Lung (tissue), 12 donors: ENCODE results near the gene POLN. TPM values are rescaled to one million over a fixed set of nuclear protein-coding genes. Genes with fewer than 3 reads are reported as not detected.
A peak's percentile ranks its signal among the peaks of the same experiment; 100 is the strongest.

ENCODE experiments used
- ATAC-seq: fragments of 200-7000 bp; cut with Tn5 transposase; one replicate; pipeline ENCODE4 v1.9.1; 2020; ENCODE audit warnings: moderate number of reproducible peaks; ENCODE audit not compliant: insufficient read depth, low FRiP score
- DNase-seq, 3 donors: peaks; one replicate each; pipeline ENCODE4 v3.0.0-alpha.2; 2013 to 2017
- H3K27ac ChIP-seq, 2 donors: one replicate each; pipeline ENCODE4 v1.5.1; 2013; ENCODE audit warnings: mild to moderate bottlenecking in 2 of 2, moderate library complexity in 2 of 2, control low read depth in 1 of 2, inconsistent platforms in 1 of 2, low read depth in 1 of 2, low read length in 1 of 2
- H3K27me3 ChIP-seq, 3 donors: one replicate each; pipeline ENCODE4 v1.5.1; 2013; ENCODE audit warnings: low read length in 2 of 3; ENCODE audit not compliant: control insufficient read depth in 3 of 3, insufficient read depth in 3 of 3
- H3K36me3 ChIP-seq, 4 donors: one replicate each; pipeline ENCODE4 v1.5.1; 2013; ENCODE audit warnings: low read length in 4 of 4, mild to moderate bottlenecking in 1 of 4, moderate library complexity in 1 of 4; ENCODE audit not compliant: control insufficient read depth in 4 of 4, insufficient read depth in 4 of 4
- H3K4me1 ChIP-seq, 5 donors: one replicate each; pipeline ENCODE4 v1.5.1; 2013; ENCODE audit warnings: low read length in 5 of 5, mild to moderate bottlenecking in 2 of 5, moderate library complexity in 1 of 5; ENCODE audit not compliant: control insufficient read depth in 5 of 5, insufficient read depth in 5 of 5
- H3K4me3 ChIP-seq: one replicate; pipeline ENCODE4 v1.5.1; 2013; ENCODE audit warnings: mild to moderate bottlenecking, control low read depth, moderate library complexity
- H3K9ac ChIP-seq, 2 donors: one replicate each; pipeline ENCODE4 v1.5.1; 2013; ENCODE audit warnings: low read length in 2 of 2, control low read depth in 1 of 2; ENCODE audit not compliant: insufficient read depth in 1 of 2
- H3K9me3 ChIP-seq, 4 donors: one replicate each; pipeline ENCODE4 v1.5.1; 2013; ENCODE audit warnings: low read length in 3 of 4, mild to moderate bottlenecking in 1 of 4, moderate library complexity in 1 of 4; ENCODE audit not compliant: control insufficient read depth in 4 of 4, insufficient read depth in 3 of 4
- WGBS, 2 donors: extraction: QIAGEN DNeasy Blood & Tissue Kit; methylation state at CpG; one replicate each; pipeline ENCODE4 v1.1.7; 2013; 5-methylcytosine and 5-hydroxymethylcytosine counted together
- polyA plus RNA-seq, 2 donors: library from polyadenylated mRNA; stranded (reverse); fragments of 200-250 nt; gene quantifications; one replicate each; pipeline ENCODE4 v1.2.1, GENCODE V29; 2013
- total RNA-seq, 2 donors: library from RNA; depleted of rRNA in 1 of 2; stranded (reverse); fragments of >200 nt in 1 of 2; gene quantifications; one replicate each; pipeline ENCODE4 v1.2.1, GENCODE V29; 2014 to 2021
- TF ChIP-seq, protein P1 (sequence below): IDR thresholded peaks from 2 replicates; pipeline ENCODE4 v1.5.1; 2012; ENCODE audit warnings: mild to moderate bottlenecking; ENCODE audit errors: control extremely low read depth, extremely low read depth
- donor health status: control.
- donor health status: control.
- donor health status: Bipolar disorder and iron deficiency.
- donor health status: healthy.
- donor health status: DM: yes; HTN: yes; CAD: no.

Gene POLN
- total and polyA plus RNA-seq, 4 donors: 0.68 to 3.7 (median 2.2) TPM

DNA sequence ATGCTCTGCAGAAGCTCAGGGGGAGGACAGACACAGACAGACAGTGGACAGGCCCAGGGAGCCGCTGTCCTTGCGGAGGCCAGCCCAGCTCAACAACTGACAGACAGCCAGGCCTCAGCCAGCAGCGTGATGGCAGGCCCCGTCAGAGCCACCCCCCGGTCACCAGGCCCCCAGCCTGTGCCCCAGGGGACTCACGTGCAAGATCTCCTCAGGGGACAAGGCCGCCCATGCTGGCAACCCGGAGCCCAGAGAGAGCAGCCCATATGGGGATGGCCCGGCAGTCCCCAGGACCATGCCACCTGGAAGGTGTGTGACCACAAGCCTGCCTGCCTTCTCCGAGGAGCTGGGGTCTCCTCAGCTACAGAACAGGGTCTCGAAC, 48.0 kb upstream of the POLN start:
- DNase-seq (peak in 1 of 3 donors; percentile 7), ATAC-seq (no peak)
- Histone ChIP-seq H3K4me1 (no peaks in the 10 kb centered on the region), H3K27me3 (no peaks in the 10 kb centered on the region), H3K27ac (no peak overlapping the region), H3K9me3 (no peaks in the 10 kb centered on the region), H3K9ac (no peak overlapping the region), H3K4me3 (no peak overlapping the region), H3K36me3 (peaks cover 0 to 2% (median 0%) of the 10 kb centered on the region in 4 donors)
- WGBS, 2 donors: 94% methylated on average over 11 of the region's 11 CpGs
- TF ChIP-seq, protein P1, sequence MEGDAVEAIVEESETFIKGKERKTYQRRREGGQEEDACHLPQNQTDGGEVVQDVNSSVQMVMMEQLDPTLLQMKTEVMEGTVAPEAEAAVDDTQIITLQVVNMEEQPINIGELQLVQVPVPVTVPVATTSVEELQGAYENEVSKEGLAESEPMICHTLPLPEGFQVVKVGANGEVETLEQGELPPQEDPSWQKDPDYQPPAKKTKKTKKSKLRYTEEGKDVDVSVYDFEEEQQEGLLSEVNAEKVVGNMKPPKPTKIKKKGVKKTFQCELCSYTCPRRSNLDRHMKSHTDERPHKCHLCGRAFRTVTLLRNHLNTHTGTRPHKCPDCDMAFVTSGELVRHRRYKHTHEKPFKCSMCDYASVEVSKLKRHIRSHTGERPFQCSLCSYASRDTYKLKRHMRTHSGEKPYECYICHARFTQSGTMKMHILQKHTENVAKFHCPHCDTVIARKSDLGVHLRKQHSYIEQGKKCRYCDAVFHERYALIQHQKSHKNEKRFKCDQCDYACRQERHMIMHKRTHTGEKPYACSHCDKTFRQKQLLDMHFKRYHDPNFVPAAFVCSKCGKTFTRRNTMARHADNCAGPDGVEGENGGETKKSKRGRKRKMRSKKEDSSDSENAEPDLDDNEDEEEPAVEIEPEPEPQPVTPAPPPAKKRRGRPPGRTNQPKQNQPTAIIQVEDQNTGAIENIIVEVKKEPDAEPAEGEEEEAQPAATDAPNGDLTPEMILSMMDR: no peak

DNA sequence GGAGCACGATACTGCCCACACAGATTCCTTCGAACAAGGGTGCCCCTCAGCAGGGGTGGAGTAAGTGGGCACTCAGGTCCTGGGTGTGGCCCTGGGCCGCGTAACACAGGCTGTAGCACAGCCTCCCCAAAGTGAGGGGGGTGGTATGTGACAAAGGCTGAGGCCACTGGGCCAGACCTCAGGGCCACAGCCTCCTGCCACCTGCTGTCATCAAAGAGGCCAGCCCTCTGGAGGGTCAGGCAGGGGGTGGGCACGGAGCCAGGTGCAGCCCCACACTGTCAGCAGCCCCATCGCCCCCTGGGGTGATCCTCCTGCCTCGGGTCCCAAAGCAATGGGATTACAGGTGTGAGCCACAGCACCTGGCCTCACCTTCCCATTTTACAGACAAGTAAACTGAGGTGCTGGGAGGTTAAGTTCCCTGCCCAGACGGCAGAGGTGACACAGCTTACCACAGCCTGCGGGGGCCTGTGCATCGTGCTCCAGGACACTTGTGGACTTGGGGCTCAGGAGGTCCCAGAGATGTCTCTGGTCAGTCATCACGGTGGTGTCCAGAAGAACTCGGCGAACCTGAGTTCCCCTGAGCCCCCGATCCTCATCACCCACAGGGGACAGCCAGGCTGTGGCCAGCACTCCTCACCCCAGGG, 47.5 kb upstream of the POLN start:
- peaks cover 0 to 2% (median 0%) of the 10 kb centered on the region in 4 donors for H3K36me3 ChIP-seq
- TF ChIP-seq, protein P1: no peak
- H3K27me3 ChIP-seq: no peaks in the 10 kb centered on the region
- ATAC-seq: no peak
- H3K4me3 ChIP-seq: no peak overlapping the region
- H3K4me1 ChIP-seq: no peaks in the 10 kb centered on the region
- no peaks in the 10 kb centered on the region for H3K9me3 ChIP-seq
- 88 to 89% methylated on average over 14 of the region's 14 CpGs for WGBS, 2 donors
- peak in 1 of 3 donors; percentile 10 for DNase-seq
- no peak overlapping the region for H3K9ac ChIP-seq
- H3K27ac ChIP-seq: no peak overlapping the region

DNA sequence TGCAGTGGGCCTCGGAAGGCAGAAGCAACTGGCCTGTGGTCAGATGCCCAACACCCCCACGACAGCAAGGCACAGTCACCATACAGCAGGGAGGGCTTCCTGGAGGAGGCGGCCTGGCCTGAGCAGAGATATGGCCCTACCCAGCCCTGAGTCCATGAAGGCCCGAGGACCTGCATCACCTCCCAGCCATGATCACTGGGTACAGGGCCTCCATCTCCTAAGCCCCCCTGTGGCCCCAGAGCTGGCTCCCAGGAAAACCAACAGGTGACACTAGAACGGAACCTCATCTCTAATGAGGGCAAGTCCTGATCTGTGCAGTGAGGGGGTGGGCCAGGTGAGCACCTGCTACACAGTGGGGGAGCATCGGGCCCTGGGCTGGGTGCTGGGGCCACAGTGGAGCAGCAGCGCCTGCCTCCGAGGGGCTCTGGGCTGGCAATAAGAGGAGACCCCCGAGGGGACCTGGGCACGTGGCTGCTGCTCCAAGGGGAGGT, 46.2 kb upstream of the POLN start:
- no peaks in the 10 kb centered on the region for H3K9me3 ChIP-seq
- no peak overlapping the region for H3K27ac ChIP-seq
- 94 to 98% methylated on average over 10 of the region's 10 CpGs for WGBS, 2 donors
- no peak overlapping the region for H3K9ac ChIP-seq
- no peaks in the 10 kb centered on the region for H3K4me1 ChIP-seq
- no peaks in the 10 kb centered on the region for H3K27me3 ChIP-seq
- H3K36me3 ChIP-seq: peaks cover 0 to 2% (median 0%) of the 10 kb centered on the region in 4 donors
- no peak for ATAC-seq
- no peak overlapping the region for H3K4me3 ChIP-seq
- TF ChIP-seq, protein P1: no peak
- DNase-seq: peak in 1 of 3 donors; percentile 7

DNA sequence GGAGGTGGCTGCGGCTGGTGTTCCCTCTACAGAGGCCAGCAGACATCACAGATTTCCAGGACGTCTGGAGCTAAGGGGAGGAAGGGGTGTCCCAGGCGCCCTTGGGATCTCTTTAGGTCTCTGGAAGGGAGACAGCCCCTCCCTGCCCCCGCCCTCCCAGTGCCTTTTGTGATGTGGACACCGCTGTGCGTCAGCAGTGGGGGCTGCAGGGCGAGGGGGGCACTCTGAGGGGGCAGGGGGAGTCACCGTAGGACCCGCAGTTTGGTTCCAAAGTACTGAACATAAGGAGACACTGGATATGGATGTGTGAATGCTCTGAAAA, 45.6 kb upstream of the POLN start:
- Histone ChIP-seq H3K27me3 (no peaks in the 10 kb centered on the region), H3K36me3 (peaks cover 0 to 2% (median 0%) of the 10 kb centered on the region in 4 donors), H3K4me1 (no peaks in the 10 kb centered on the region), H3K27ac (no peak overlapping the region), H3K9me3 (no peaks in the 10 kb centered on the region), H3K4me3 (no peak overlapping the region), H3K9ac (no peak overlapping the region)
- ATAC-seq (no peak), DNase-seq (peak in 1 of 3 donors; percentile 2)
- 86 to 96% methylated on average over 9 of the region's 9 CpGs for WGBS, 2 donors
- TF ChIP-seq, protein P1: no peak
